Ascending aorta (tissue), 2 donors: ENCODE data around the gene CTAGE4. TPM values are rescaled to one million over a fixed set of nuclear protein-coding genes. Genes with fewer than 3 reads are reported as not detected.
"Not testable (repeated sequence)": the region's sequence is repeated elsewhere in the genome, so short reads cannot be mapped to it uniquely, and the experiment has no call there.

Experiments used
- DNase-seq, 2 donors: peaks; one replicate each; pipeline ENCODE4 v3.0.0-alpha.2; 2019; ENCODE audit warnings: low spot score in 2 of 2
- H3K27ac ChIP-seq, 2 donors: fragments of 200-600 bp; sonication (generic); one replicate each; pipeline ENCODE4 v1.5.1; 2016 to 2017; ENCODE audit warnings: mild to moderate bottlenecking in 1 of 2
- H3K27me3 ChIP-seq: fragments of 200-600 bp; sonication (generic); one replicate; pipeline ENCODE4 v1.5.1; 2017
- H3K36me3 ChIP-seq, 2 donors: fragments of 200-600 bp; sonication (generic); one replicate each; pipeline ENCODE4 v1.5.1; 2016
- H3K4me1 ChIP-seq, 2 donors: fragments of 200-600 bp; sonication (generic); one replicate each; pipeline ENCODE4 v1.5.1; 2016 to 2017; ENCODE audit warnings: mild to moderate bottlenecking in 1 of 2
- H3K4me3 ChIP-seq, 2 donors: fragments of 200-600 bp; sonication (generic); one replicate each; pipeline ENCODE4 v1.5.1; 2016 to 2017; ENCODE audit warnings: mild to moderate bottlenecking in 1 of 2
- H3K9me3 ChIP-seq, 2 donors: fragments of 200-600 bp; sonication (generic); one replicate each; pipeline ENCODE4 v1.5.1; 2016
- intact Hi-C: fragments of 100-400 bp; cut with DNase I; formaldehyde crosslinking; loops from one replicate; pipeline ENCODE4 v1.15.1; 2023
- total RNA-seq: library from RNA; depleted of rRNA; stranded (reverse); fragments of >200 nt; gene quantifications from one replicate; pipeline ENCODE4 v1.1.0, GENCODE V29; 2016
- TF ChIP-seq, protein P1 (sequence below), 3 experiments: fragments of 200-600 bp in 2 of 3; fragments of 450-650 bp in 1 of 3; sonication (generic) in 2 of 3; IDR thresholded peaks; one replicate each; pipeline ENCODE4 v1.5.1; 2016 to 2019; ENCODE audit warnings: antibody characterized with exemption in 3 of 3, mild to moderate bottlenecking in 1 of 3, moderate library complexity in 1 of 3

CTAGE4 gene, protein sequence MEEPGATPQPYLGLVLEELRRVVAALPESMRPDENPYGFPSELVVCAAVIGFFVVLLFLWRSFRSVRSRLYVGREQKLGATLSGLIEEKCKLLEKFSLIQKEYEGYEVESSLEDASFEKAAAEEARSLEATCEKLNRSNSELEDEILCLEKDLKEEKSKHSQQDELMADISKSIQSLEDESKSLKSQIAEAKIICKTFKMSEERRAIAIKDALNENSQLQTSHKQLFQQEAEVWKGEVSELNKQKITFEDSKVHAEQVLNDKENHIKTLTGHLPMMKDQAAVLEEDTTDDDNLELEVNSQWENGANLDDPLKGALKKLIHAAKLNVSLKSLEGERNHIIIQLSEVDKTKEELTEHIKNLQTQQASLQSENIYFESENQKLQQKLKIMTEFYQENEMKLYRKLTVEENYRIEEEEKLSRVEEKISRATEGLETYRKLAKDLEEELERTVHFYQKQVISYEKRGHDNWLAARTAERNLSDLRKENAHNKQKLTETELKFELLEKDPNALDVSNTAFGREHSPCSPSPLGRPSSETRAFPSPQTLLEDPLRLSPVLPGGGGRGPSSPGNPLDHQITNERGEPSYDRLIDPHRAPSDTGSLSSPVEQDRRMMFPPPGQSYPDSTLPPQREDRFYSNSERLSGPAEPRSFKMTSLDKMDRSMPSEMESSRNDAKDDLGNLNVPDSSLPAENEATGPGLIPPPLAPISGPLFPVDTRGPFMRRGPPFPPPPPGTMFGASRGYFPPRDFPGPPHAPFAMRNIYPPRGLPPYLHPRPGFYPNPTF
- total RNA-seq, result not detected

DNA sequence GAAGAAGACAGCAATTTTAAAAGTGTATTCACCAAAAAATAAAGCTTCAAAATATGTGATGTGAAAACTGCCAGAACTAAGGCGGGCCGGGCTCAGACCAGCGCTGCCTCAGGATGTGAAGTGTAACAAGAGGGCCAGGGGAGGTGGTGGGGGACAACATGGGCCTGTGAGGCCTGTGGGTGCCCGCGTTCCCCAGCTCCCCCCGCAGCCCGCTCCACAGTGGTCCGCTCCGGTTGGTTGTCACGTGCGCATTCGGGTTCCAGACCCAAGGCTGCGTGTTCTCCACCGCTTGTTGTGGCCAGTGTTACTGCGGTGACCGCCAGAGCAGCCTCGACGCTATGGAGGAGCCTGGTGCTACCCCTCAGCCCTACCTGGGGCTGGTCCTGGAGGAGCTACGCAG, at the start of gene CTAGE4:
Gene CTAGE4 (plus strand): TSS at position 301 of the 400 bp plus-strand sequence. CDS start 38 bp downstream, at position 339.
- H3K36me3 ChIP-seq, H3K27ac ChIP-seq, H3K27me3 ChIP-seq, H3K4me3 ChIP-seq, H3K4me1 ChIP-seq, H3K9me3 ChIP-seq, DNase-seq, intact Hi-C loops: not testable (repeated sequence)

DNA sequence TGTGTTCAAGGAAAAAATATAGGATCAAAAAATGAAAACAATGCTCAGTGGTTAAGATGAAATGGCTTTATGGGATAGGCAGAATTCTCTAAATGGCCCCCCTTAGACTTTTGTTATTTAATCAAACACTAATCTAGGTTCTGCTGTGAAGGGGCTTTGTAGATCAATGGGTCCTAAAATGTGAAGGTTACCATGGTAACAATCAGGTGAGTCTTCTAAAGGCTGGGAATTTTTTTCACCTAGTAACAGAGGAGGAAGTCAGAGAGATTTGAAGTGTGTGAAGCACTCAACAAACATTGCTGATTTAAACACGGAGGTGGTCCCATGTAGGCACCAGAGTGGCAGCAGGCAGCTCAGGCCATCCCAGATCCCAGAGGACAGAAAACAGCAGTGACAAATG, 49.1 kb upstream of the CTAGE4 start:
- TF ChIP-seq, protein P1, sequence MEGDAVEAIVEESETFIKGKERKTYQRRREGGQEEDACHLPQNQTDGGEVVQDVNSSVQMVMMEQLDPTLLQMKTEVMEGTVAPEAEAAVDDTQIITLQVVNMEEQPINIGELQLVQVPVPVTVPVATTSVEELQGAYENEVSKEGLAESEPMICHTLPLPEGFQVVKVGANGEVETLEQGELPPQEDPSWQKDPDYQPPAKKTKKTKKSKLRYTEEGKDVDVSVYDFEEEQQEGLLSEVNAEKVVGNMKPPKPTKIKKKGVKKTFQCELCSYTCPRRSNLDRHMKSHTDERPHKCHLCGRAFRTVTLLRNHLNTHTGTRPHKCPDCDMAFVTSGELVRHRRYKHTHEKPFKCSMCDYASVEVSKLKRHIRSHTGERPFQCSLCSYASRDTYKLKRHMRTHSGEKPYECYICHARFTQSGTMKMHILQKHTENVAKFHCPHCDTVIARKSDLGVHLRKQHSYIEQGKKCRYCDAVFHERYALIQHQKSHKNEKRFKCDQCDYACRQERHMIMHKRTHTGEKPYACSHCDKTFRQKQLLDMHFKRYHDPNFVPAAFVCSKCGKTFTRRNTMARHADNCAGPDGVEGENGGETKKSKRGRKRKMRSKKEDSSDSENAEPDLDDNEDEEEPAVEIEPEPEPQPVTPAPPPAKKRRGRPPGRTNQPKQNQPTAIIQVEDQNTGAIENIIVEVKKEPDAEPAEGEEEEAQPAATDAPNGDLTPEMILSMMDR (IDR thresholded peaks at IDR 0.05), result no peak
- H3K27ac ChIP-seq, result no peak overlapping the region
- H3K4me1 ChIP-seq, result no peaks in the 10 kb centered on the region
- DNase-seq, result no peak
- intact Hi-C loops, result no loop called here
- no peaks in the 10 kb centered on the region for H3K9me3 ChIP-seq
- H3K36me3 ChIP-seq, result no peaks in the 10 kb centered on the region
- no peaks in the 10 kb centered on the region for H3K27me3 ChIP-seq
- no peak overlapping the region for H3K4me3 ChIP-seq

DNA sequence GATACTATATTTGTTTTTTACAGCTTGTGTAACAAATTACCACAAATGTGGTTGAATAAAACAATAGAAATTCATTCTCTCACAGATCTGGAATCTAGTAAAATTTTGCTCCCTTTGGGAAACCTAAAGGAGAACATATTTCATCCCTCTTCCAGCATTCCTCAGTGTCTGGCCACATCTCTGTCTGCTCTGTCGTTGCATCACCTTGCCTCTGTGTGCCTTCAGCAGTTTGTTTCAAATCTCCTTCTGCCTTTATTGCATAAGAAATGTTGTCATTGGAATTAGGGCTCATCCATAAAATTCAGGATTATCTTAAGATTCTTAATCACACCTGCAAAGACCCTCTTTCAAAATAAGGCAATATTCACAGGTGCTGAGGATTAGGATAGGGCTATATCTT, 45.8 kb upstream of the CTAGE4 start:
- Histone ChIP-seq H3K27ac (no peak overlapping the region), H3K4me3 (no peak overlapping the region), H3K9me3 (no peaks in the 10 kb centered on the region), H3K4me1 (no peaks in the 10 kb centered on the region), H3K27me3 (no peaks in the 10 kb centered on the region), H3K36me3 (no peaks in the 10 kb centered on the region)
- no peak for DNase-seq
- TF ChIP-seq, protein P1 (IDR thresholded peaks at IDR 0.05), result no peak
- intact Hi-C loops, result no loop called here

DNA sequence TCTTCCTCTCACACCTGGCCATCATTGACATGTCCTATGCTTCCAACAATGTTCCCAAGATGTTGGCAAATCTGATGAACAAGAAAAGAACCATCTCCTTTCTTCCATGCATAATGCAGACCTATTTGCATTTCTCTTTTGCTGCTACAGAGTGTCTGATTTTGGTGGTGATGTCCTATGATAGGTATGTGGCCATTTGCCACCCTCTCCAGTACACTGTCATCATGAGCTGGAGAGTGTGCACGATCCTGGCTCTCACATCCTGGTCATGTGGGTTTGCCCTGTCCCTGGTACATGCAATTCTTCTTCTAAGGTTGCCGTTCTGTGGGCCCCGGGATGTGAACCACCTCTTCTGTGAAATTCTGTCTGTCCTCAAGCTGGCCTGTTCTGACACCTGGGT, 41.1 kb upstream of the CTAGE4 start:
- H3K9me3 ChIP-seq, result no peaks in the 10 kb centered on the region
- H3K4me1 ChIP-seq, result no peaks in the 10 kb centered on the region
- no peaks in the 10 kb centered on the region for H3K27me3 ChIP-seq
- no peak overlapping the region for H3K27ac ChIP-seq
- no peaks in the 10 kb centered on the region for H3K36me3 ChIP-seq
- intact Hi-C loops, result no loop called here
- H3K4me3 ChIP-seq, result no peak overlapping the region
- TF ChIP-seq, protein P1 (IDR thresholded peaks at IDR 0.05), result no peak
- no peak for DNase-seq

DNA sequence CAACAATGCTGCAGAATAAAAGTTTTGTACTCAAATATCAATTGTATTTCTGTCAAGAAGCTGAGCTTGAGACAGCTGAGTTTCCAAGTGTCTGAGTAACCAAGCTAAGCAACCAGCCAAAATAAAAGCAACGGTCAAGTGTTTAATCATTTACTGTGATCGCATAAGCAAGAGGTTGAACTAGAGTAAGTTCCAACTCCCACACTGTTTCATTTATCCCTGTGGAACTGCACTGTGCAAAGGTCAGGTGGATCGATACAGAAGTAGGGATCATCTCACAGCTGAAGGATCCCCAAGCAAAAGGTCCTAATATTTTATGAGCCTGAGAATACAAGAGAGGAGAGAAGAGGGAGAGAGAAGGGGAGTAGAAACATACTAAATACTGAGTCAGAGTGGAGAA, 38.8 kb upstream of the CTAGE4 start:
- TF ChIP-seq, protein P1 (IDR thresholded peaks at IDR 0.05), result no peak
- H3K4me3 ChIP-seq, result no peak overlapping the region
- no peaks in the 10 kb centered on the region for H3K36me3 ChIP-seq
- intact Hi-C loops, result no loop called here
- H3K27me3 ChIP-seq, result no peaks in the 10 kb centered on the region
- H3K4me1 ChIP-seq, result no peaks in the 10 kb centered on the region
- no peak overlapping the region for H3K27ac ChIP-seq
- peaks cover 6 to 13% of the 10 kb centered on the region in 2 donors for H3K9me3 ChIP-seq
- DNase-seq, result no peak

DNA sequence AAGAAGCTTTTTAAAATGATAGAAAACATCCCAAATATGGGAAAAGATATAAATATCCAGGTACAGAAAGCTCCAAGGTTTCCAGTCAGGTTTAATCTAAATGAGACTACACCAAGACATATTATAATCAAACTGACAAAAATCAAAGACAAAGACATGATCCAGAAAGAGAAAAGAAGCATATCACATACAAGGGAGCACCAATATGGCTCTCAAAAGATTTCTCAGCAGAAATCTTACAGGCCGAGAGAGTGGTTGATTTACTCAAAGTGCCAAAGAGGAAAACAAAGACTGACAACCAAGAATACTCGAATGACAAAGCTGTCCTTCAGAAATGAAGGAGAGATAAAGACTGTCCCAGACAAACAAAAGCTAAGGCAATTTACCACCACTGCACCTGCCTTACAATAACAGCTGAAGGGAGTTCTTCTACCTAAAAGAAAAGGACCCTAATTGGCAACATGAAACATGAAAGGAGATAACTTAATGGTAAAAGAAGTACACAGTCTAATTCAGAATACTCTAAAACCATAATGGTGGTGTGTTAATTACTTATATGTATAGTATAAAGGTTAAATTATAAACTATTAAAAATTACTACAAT, 34.9 kb upstream of the CTAGE4 start:
- TF ChIP-seq, protein P1 (IDR thresholded peaks at IDR 0.05), result no peak
- DNase-seq, result no peak
- Histone ChIP-seq H3K4me3 (no peak overlapping the region), H3K4me1 (no peaks in the 10 kb centered on the region), H3K9me3 (peaks cover 6 to 21% of the 10 kb centered on the region in 2 donors), H3K36me3 (no peaks in the 10 kb centered on the region), H3K27ac (no peak overlapping the region), H3K27me3 (no peaks in the 10 kb centered on the region)
- intact Hi-C loops, result no loop called here
